Stimulated activated CD4-positive, alpha-beta T cell treated with anti-CD3 and anti-CD28 coated beads, Interleukin-12 subunit alpha, Interleukin-12 subunit beta, amount 100 ng/mL, for 48 hours (primary cell): ENCODE results near the gene SEMA6C.
"Not testable (repeated sequence)": the region's sequence is repeated elsewhere in the genome, so short reads cannot be mapped to it uniquely, and the experiment has no call there.

Source experiments
- DNase-seq, 3 donors: peaks; one replicate each; pipeline ENCODE4 v3.0.0-alpha.2; 2020; ENCODE audit warnings: low read depth in 2 of 3, low spot score in 1 of 3

SEMA6C gene

GRCh38 chr1:151146412-151147131, at the start of gene SEMA6C:
Gene SEMA6C, minus strand, starts transcription at chr1:151146631. Its CDS starts 4,010 bp downstream, at chr1:151142621.
- peak; percentile 68 to 86 (median 83) for DNase-seq

GRCh38 chr1:151194894-151195594, 48.6 kb upstream of the SEMA6C start:
- not testable (repeated sequence) for DNase-seq

GRCh38 chr1:151193856-151194255, 47.4 kb upstream of the SEMA6C start:
- no peak for DNase-seq

GRCh38 chr1:151193304-151193703, 46.9 kb upstream of the SEMA6C start:
- no peak for DNase-seq

- DNase-seq: no peak
Measured at GRCh38 chr1:151192047-151192446, 45.6 kb upstream of the SEMA6C start.

GRCh38 chr1:151189637-151190445, 43.4 kb upstream of the SEMA6C start, which contains the start of gene VPS72:
Gene VPS72, minus strand, starts transcription at chr1:151190197. Its CDS starts 76 bp downstream, at chr1:151190121.
- DNase-seq: peak; percentile 72 to 81 (median 74)

- not testable (repeated sequence) for DNase-seq
Measured at GRCh38 chr1:151188667-151189066, 42.2 kb upstream of the SEMA6C start.

- DNase-seq: no peak
Measured at GRCh38 chr1:151187205-151187604, 40.8 kb upstream of the SEMA6C start.

GRCh38 chr1:151184211-151184610, 37.8 kb upstream of the SEMA6C start:
- DNase-seq: no peak

GRCh38 chr1:151176514-151177045, 30.1 kb upstream of the SEMA6C start:
- no peak for DNase-seq

GRCh38 chr1:151175863-151176262, 29.4 kb upstream of the SEMA6C start, which contains the start of gene TMOD4:
Gene TMOD4, minus strand, starts transcription at chr1:151175981. Its CDS starts 1,106 bp downstream, at chr1:151174875.
- no peak for DNase-seq

GRCh38 chr1:151175041-151175741, 28.8 kb upstream of the SEMA6C start:
- DNase-seq: no peak

- DNase-seq: no peak
Measured at GRCh38 chr1:151171190-151171589, 24.8 kb upstream of the SEMA6C start.

GRCh38 chr1:151167116-151167515, 20.7 kb upstream of the SEMA6C start:
- no peak for DNase-seq

GRCh38 chr1:151166505-151166956, 20.1 kb upstream of the SEMA6C start:
- DNase-seq: no peak

GRCh38 chr1:151165738-151166504, 19.5 kb upstream of the SEMA6C start, which contains the start of the genes LYSMD1 and SCNM1:
Gene LYSMD1, minus strand, starts transcription at chr1:151165902. Its CDS starts 644 bp downstream, at chr1:151165258.
Gene SCNM1, plus strand, starts transcription at chr1:151166144. Its CDS starts 9 bp downstream, at chr1:151166153.
- DNase-seq: peak; percentile 95 to 97 (median 97)

GRCh38 chr1:151165281-151165737, 18.9 kb upstream of the SEMA6C start:
- no peak for DNase-seq

GRCh38 chr1:151164732-151165280, 18.4 kb upstream of the SEMA6C start:
- DNase-seq: no peak

- DNase-seq: no peak
Measured at GRCh38 chr1:151159373-151159772, 12.9 kb upstream of the SEMA6C start.
